HG02840 (cell line): ENCODE data around the gene PDZRN3.

Experiments
- ATAC-seq: cut with Tn5 transposase; IDR thresholded peaks from one replicate; pipeline ENCODE4 v1.9.1; 2021; ENCODE audit warnings: mild to moderate bottlenecking, moderate library complexity, moderate number of reproducible peaks; ENCODE audit not compliant: unreplicated experiment, low FRiP score

Gene PDZRN3

GRCh38 chr3:73401616-73402279 lies 223.0 kb downstream of the PDZRN3 start:
- ATAC-seq: no peak

- ATAC-seq: no peak
Observed at GRCh38 chr3:73401059-73401458, 223.7 kb downstream of the PDZRN3 start.

GRCh38 chr3:73399666-73400253 lies 225.0 kb downstream of the PDZRN3 start:
- ATAC-seq: no peak

DNA sequence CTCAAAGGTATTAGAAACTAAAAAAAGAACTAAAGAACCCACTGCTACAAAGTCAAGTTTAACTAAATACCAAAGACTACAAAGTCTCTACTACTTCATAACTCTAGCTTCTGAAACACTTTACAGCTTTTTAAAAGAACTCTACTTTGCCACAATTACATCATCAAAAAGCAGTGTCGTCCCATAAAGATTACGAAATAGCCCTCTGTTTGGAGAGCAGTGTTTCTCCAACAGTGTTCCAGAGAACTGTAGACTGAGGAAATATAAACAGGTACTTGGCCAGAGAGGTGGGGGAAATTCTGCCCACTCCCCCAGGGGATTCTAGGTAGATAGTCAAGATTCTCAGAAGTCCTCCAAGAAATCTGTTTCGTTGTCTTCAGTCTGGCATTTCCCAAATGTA lies 225.6 kb downstream of the PDZRN3 start:
- no peak for ATAC-seq

GRCh38 chr3:73398084-73398483 lies 226.7 kb downstream of the PDZRN3 start:
- no peak for ATAC-seq

- no peak for ATAC-seq
Observed at GRCh38 chr3:73394240-73394639, 230.5 kb downstream of the PDZRN3 start.

GRCh38 chr3:73393005-73393404 lies 231.7 kb downstream of the PDZRN3 start:
- ATAC-seq: no peak

DNA sequence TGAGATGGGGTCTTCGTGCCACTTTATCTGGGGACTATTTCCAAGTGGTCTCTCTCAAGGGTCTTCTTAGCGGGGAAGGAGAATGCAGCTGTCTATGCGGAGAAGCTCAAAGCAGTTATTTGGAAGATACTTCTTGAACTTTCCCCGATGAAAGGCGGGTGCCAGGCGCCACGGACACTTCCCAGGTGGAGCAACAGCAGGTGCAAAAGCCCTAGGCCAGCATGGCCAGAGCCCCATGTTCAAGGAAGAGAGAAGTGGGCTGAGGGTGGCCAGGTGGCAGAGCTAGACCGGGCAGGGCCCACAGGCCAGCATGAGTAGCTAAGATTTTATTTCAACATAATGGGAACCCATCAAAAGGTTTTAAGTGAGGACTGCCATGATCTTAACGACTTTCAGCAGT lies 232.8 kb downstream of the PDZRN3 start:
- no peak for ATAC-seq

DNA sequence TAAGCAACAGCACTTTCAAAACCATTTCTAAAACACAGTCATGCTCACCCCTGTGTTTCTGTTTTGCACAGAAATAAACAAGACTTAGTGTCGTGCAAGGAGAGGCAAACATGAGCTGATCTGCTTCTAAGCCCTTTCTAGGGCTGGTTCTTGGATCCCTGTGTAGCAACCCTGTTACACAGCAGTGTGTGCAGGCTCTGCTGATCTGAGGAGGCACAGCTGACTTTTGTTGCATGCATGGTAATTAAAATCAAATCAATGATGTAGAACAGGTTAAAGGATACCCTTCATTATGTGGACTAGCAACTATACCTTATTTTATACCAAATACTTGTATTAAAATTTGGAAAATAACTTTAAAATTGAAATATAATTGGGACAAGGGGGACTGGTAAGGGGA lies 234.8 kb downstream of the PDZRN3 start:
- ATAC-seq: no peak

- no peak for ATAC-seq
Observed at GRCh38 chr3:73389117-73389813, 235.5 kb downstream of the PDZRN3 start.

GRCh38 chr3:73385568-73385967 lies 239.2 kb downstream of the PDZRN3 start:
- ATAC-seq: no peak

- no peak for ATAC-seq
Observed at GRCh38 chr3:73384091-73384906, 240.4 kb downstream of the PDZRN3 start.

- ATAC-seq: no peak
Observed at GRCh38 chr3:73383470-73384049, 241.2 kb downstream of the PDZRN3 start.

- ATAC-seq: no peak
Observed at GRCh38 chr3:73381551-73381950, 243.2 kb downstream of the PDZRN3 start.

GRCh38 chr3:73380735-73381532 lies 243.8 kb downstream of the PDZRN3 start:
- ATAC-seq: no peak

- ATAC-seq: no peak
Observed at GRCh38 chr3:73379465-73379864, 245.3 kb downstream of the PDZRN3 start.

DNA sequence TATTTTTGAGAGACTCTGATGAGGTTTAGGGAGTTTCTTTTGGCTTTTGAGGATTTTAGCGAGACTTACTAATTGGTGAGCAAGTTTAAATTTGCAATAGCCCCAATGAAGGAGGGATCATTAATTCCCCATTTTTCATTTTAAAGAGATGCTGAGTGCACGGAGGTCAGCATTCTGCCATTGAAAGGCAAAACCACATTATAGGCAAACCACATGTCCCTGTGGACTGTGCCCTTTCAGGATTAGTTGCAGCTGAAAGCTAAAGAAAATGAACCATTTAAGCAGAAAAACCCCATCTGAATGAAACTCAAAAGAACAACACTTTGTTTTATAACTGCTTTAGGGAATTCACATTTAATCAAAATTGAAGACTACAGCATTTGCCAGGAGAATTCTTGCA lies 246.5 kb downstream of the PDZRN3 start:
- no peak for ATAC-seq

DNA sequence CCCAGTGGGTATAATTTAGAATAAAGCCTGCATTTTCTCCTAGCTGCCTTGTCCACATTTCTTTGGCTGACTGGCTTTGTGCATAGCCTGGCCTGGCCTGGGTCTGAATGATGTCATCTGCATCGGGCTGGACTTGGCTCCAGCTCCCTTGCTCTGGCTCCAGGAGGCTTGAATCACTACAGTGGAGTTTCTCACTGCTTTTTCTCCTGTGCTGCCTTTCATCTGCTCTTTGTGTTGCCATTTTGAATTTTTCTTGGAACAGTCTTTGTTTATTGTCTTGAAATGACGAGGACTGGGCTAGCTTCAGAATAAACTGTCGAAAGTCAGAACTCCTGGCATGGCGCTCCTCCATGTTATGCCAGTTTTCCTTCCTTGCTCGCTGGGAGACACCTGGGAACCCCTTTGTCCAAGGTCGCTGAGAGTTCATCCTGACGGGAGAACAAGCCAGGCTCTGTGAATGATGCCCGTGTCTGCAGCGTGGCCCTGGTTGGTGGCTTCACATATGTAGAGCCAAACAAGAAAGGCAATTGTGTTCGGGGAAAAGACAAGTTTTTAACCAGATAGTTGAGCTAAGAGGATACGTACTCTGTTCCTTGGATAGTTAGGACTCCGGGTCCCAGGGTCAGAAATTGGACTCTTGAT lies 258.9 kb downstream of the PDZRN3 start:
- ATAC-seq: no peak

- ATAC-seq: no peak
Observed at GRCh38 chr3:73364517-73364916, 260.2 kb downstream of the PDZRN3 start.
